Activated CD8-positive, alpha-beta T cell treated with anti-CD3 and anti-CD28 coated beads, Interleukin-2, amount 10 ng/mL, durations not matched to agents 7 days and 5 days (primary cell): ENCODE measurements around the gene SLC50A1. TPM values are rescaled to one million over a fixed set of nuclear protein-coding genes. Genes with fewer than 3 reads are reported as not detected.

Experiments used
- ATAC-seq: fragments of 150-1000 bp; cut with Tn5 transposase; one replicate; pipeline ENCODE4 v1.10.0; 2021; ENCODE audit warnings: moderate library complexity
- CTCF ChIA-PET: fragments of 350-600 bp; sonication (Branson Sonifier 250); formaldehyde crosslinking; loops from one replicate; lab custom pipeline; 2021; ENCODE audit warnings: antibody characterized with exemption; lab: Charles Lee
- POLR2A ChIA-PET: fragments of 350-600 bp; sonication (Branson Sonifier 250); formaldehyde crosslinking; loops from one replicate; lab custom pipeline; 2021; ENCODE audit warnings: antibody characterized with exemption; lab: Charles Lee
- DNase-seq: peaks from one replicate; pipeline ENCODE4 v3.0.0-alpha.2; 2020
- H3K27ac Mint-ChIP-seq: one replicate; pipeline ENCODE4 v1.8.0; 2021; ENCODE audit warnings: mild to moderate bottlenecking, mixed read lengths
- H3K27me3 Mint-ChIP-seq: one replicate; pipeline ENCODE4 v1.8.0; 2021; ENCODE audit warnings: low read depth, mixed read lengths
- H3K36me3 Mint-ChIP-seq: one replicate; pipeline ENCODE4 v1.8.0; 2021; ENCODE audit warnings: low read depth, mixed read lengths
- H3K4me1 Mint-ChIP-seq: one replicate; pipeline ENCODE4 v1.8.0; 2021; ENCODE audit warnings: low read depth, mixed read lengths
- H3K4me3 Mint-ChIP-seq: one replicate; pipeline ENCODE4 v1.8.0; 2021; ENCODE audit warnings: mild to moderate bottlenecking, mixed read lengths
- H3K9me3 Mint-ChIP-seq: one replicate; pipeline ENCODE4 v1.8.0; 2022; ENCODE audit warnings: mixed read lengths; ENCODE audit not compliant: insufficient read depth
- total RNA-seq, 2 experiments: library from RNA; stranded (reverse); gene quantifications; one replicate each; pipeline ENCODE4 v1.2.3, GENCODE V29; 2021

SLC50A1 gene
- total RNA-seq, 2 experiments from 2014 or later = 37.5 to 38.9 TPM

DNA sequence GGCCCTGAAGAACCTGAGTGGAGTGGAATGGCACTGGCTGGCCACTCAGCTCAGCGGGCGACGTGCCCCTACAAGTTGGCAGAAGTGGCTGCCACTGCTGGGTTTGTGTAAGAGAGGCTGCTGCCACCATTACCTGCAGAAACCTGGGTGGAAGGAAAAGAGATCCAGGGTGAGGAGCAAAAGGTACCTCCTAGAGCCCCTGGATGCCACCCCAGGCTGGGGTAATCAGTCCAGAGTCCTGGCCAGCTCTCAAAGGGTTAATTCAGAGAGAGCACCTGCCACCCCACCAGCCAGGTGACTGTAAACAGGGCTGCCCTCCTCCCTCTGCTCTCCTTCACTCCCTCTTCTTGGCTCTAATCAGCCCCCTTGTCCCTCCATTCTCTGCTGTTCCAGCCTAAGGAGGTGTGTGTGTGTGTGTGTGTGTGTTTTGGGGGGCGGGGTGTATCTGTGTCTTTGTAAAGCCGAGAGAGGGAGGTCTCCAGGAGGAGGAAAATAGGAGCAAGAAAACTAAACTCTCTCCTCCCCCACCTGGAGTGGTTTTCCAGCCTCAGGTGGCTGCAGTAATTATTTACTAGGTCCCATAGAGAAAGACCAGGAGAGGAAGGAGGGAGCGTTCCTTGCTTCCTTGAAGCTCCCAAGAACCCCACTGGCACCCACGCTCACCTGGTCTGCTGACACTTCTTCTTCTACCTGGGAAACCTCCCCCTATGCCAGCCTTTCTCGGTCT, 50.6 kb downstream of the SLC50A1 start:
- POLR2A ChIA-PET = interaction anchor here (0.6 to 1.0 kb wide), 2 partner anchors 38 to 1138 kb away, joined by 3 read pairs; no protein-coding TSS in a partner anchor
- no peaks in the 10 kb centered on the region for H3K27me3 Mint-ChIP-seq
- ATAC-seq (no peak), DNase-seq (no peak)
- CTCF ChIA-PET = interaction anchor here (1.7 to 2.4 kb wide), 2 partner anchors 8 to 13 kb away, joined by 11 read pairs; partner anchors contain the start of gene KRTCAP2
- H3K9me3 Mint-ChIP-seq = no peaks in the 10 kb centered on the region
- peaks cover 11% of the 10 kb centered on the region for H3K4me1 Mint-ChIP-seq
- no peak overlapping the region for H3K27ac Mint-ChIP-seq
- no peak overlapping the region for H3K4me3 Mint-ChIP-seq
- peaks cover 14% of the 10 kb centered on the region for H3K36me3 Mint-ChIP-seq

- Mint-ChIP-seq H3K9me3 (no peaks in the 10 kb centered on the region), H3K4me1 (peaks cover 12% of the 10 kb centered on the region), H3K4me3 (no peak overlapping the region), H3K36me3 (peaks cover 8% of the 10 kb centered on the region), H3K27ac (peak overlapping the region; percentile 12), H3K27me3 (no peaks in the 10 kb centered on the region)
- ChIA-PET CTCF (no interaction called here), POLR2A (no interaction called here)
- DNase-seq (no peak), ATAC-seq (no peak)
Observed at GRCh38 chr1:155186794-155187455, 51.3 kb downstream of the SLC50A1 start.

GRCh38 chr1:155187456-155187891, 51.8 kb downstream of the SLC50A1 start:
- ChIA-PET CTCF (no interaction called here), POLR2A (no interaction called here)
- Mint-ChIP-seq H3K4me1 (peaks cover 18% of the 10 kb centered on the region), H3K9me3 (no peaks in the 10 kb centered on the region), H3K27ac (peak overlapping the region; percentile 12), H3K4me3 (no peak overlapping the region), H3K36me3 (peaks cover 4% of the 10 kb centered on the region), H3K27me3 (no peaks in the 10 kb centered on the region)
- ATAC-seq = no peak
- DNase-seq = no peak

DNA sequence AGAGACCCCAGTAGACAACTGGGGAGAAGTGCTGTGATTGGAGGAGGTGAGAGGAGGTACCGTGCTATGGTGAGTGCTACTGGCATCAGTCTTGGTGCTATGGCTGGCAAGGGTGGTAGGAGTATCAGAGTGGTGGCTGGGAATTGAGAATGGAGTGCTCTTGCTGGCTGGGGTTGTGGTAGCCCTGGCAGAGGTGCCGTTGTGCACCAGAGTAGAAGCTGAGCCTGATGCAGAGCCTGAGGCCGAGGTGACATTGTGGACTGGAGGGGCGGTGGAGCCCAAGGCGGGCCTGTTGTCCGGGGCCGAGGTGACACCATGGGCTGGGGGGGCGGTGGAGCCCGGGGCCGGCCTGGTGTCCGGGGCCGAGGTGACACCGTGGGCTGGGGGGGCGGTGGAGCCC, 52.6 kb downstream of the SLC50A1 start:
- H3K4me1 Mint-ChIP-seq = peaks cover 24% of the 10 kb centered on the region
- H3K27ac Mint-ChIP-seq = peak overlapping the region; percentile 83
- H3K4me3 Mint-ChIP-seq = no peak overlapping the region
- ATAC-seq (no peak), DNase-seq (no peak)
- no peaks in the 10 kb centered on the region for H3K27me3 Mint-ChIP-seq
- H3K9me3 Mint-ChIP-seq = no peaks in the 10 kb centered on the region
- peaks cover 2% of the 10 kb centered on the region for H3K36me3 Mint-ChIP-seq
- CTCF ChIA-PET = no interaction called here
- POLR2A ChIA-PET = no interaction called here

Other genes with a start within 250 kb of the SLC50A1 start
- gene PMVK, start 199.1 kb upstream of the SLC50A1 start, total RNA-seq = 10 to 100 TPM; 40.9 to 43.8 TPM
- gene PBXIP1, start 179.8 kb upstream of the SLC50A1 start, total RNA-seq = 10 to 100 TPM; 44.5 to 48.2 TPM
- gene PYGO2, start 174.1 kb upstream of the SLC50A1 start, total RNA-seq = 10 to 100 TPM; 40.2 to 43.9 TPM
- 10 to 100 TPM; 69.6 to 72.4 TPM for gene SHC1, start 165.1 kb upstream of the SLC50A1 start, total RNA-seq
- gene CKS1B, start 161.2 kb upstream of the SLC50A1 start, total RNA-seq = 100 to 1,000 TPM; 151 to 153 TPM
- gene FLAD1, start 152.5 kb upstream of the SLC50A1 start, total RNA-seq = 10 to 100 TPM; 39.8 to 45.2 TPM
- gene LENEP, start 142.3 kb upstream of the SLC50A1 start, total RNA-seq = 1 to 10 TPM in 1 of 2 experiments, under 1 TPM in 1; 0.91 to 1.1 TPM
- gene ZBTB7B, start 133.1 kb upstream of the SLC50A1 start, total RNA-seq = 10 to 100 TPM; 35.5 to 42.5 TPM
- under 1 TPM; 0.24 to 0.37 TPM for gene DCST2, start 102.1 kb upstream of the SLC50A1 start, total RNA-seq
- gene DCST1, start 102.0 kb upstream of the SLC50A1 start, total RNA-seq = not detected
- gene ADAM15, start 84.5 kb upstream of the SLC50A1 start, total RNA-seq = 10 to 100 TPM; 29.7 to 29.8 TPM
- 1 to 10 TPM; 7.8 to 9.7 TPM for gene EFNA4, start 72.1 kb upstream of the SLC50A1 start, total RNA-seq
- gene EFNA3, start 57.0 kb upstream of the SLC50A1 start, total RNA-seq = 1 to 10 TPM; 3.8 to 5.5 TPM
- gene EFNA1, start 8.0 kb upstream of the SLC50A1 start, total RNA-seq = not detected
- 10 to 100 TPM; 53.2 to 57.7 TPM for gene DPM3, start 4.7 kb downstream of the SLC50A1 start, total RNA-seq
- gene KRTCAP2, start 37.5 kb downstream of the SLC50A1 start, total RNA-seq = 100 to 1,000 TPM; 170 to 190 TPM
- gene TRIM46, start 38.0 kb downstream of the SLC50A1 start, total RNA-seq = 10 to 100 TPM; 14.6 TPM
- 10 to 100 TPM; 13.4 to 15.0 TPM for gene THBS3, start 72.0 kb downstream of the SLC50A1 start, total RNA-seq
- 10 to 100 TPM; 43.0 to 46.3 TPM for gene MTX1, start 72.8 kb downstream of the SLC50A1 start, total RNA-seq
- 10 to 100 TPM; 29.3 to 29.7 TPM for gene ENTREP3, start 119.6 kb downstream of the SLC50A1 start, total RNA-seq
- gene SCAMP3, start 126.5 kb downstream of the SLC50A1 start, total RNA-seq = 10 to 100 TPM; 77.9 to 84.2 TPM
- gene CLK2, start 137.7 kb downstream of the SLC50A1 start, total RNA-seq = 100 to 1,000 TPM; 101 to 104 TPM
- gene HCN3, start 141.6 kb downstream of the SLC50A1 start, total RNA-seq = 1 to 10 TPM; 4.9 to 5.1 TPM
- gene PKLR, start 165.6 kb downstream of the SLC50A1 start, total RNA-seq = not detected
- gene FDPS, start 173.0 kb downstream of the SLC50A1 start, total RNA-seq = 100 to 1,000 TPM; 270 to 271 TPM
- 10 to 100 TPM; 33.7 to 35.1 TPM for gene RUSC1, start 185.0 kb downstream of the SLC50A1 start, total RNA-seq